Measurements from ENCODE around the gene NPAS3. TPM values are rescaled to one million over a fixed set of nuclear protein-coding genes. Genes with fewer than 3 reads are reported as not detected.

NPAS3 gene
- polyA plus RNA-seq, 10 donors: 3.5 to 7.5 (median 5.0) TPM

- DNase-seq: no peak
These were observed 849.5 kb downstream of the NPAS3 start for GRCh38 chr14:33788161-33788560.

GRCh38 chr14:33790996-33791395, 852.3 kb downstream of the NPAS3 start:
- no peak for DNase-seq

- no peak for DNase-seq
These were observed 853.5 kb downstream of the NPAS3 start for GRCh38 chr14:33792009-33792719.

GRCh38 chr14:33792720-33793368, 854.2 kb downstream of the NPAS3 start:
- peak; percentile 83 to 96 (median 93) for DNase-seq

GRCh38 chr14:33793398-33794110, 854.9 kb downstream of the NPAS3 start:
- no peak for DNase-seq

- peak in 1 of 3 donors; percentile 41 for DNase-seq
These were observed 856.2 kb downstream of the NPAS3 start for GRCh38 chr14:33794791-33795305.

GRCh38 chr14:33796356-33796755, 857.7 kb downstream of the NPAS3 start:
- peak in 1 of 3 donors; percentile 43 for DNase-seq

GRCh38 chr14:33799705-33800570, 861.3 kb downstream of the NPAS3 start:
- peak in 2 of 3 donors; percentile 16 to 68 for DNase-seq

GRCh38 chr14:33800735-33801163, 862.1 kb downstream of the NPAS3 start:
- no peak for DNase-seq

- no peak for DNase-seq
These were observed 864.1 kb downstream of the NPAS3 start for GRCh38 chr14:33802737-33803136.

- no peak for DNase-seq
These were observed 866.9 kb downstream of the NPAS3 start for GRCh38 chr14:33805593-33805992.

- no peak for DNase-seq
These were observed 868.2 kb downstream of the NPAS3 start for GRCh38 chr14:33806905-33807304.

GRCh38 chr14:33808187-33808586, 869.5 kb downstream of the NPAS3 start:
- no peak for DNase-seq

GRCh38 chr14:33809396-33809981, 870.8 kb downstream of the NPAS3 start:
- no peak for DNase-seq

GRCh38 chr14:33810308-33810707, 871.6 kb downstream of the NPAS3 start:
- no peak for DNase-seq

GRCh38 chr14:33811721-33812120, 873.0 kb downstream of the NPAS3 start:
- no peak for DNase-seq

- no peak for DNase-seq
These were observed 873.5 kb downstream of the NPAS3 start for GRCh38 chr14:33812181-33812580.

- DNase-seq: no peak
These were observed 873.9 kb downstream of the NPAS3 start for GRCh38 chr14:33812601-33813000.

- no peak for DNase-seq
These were observed 875.3 kb downstream of the NPAS3 start for GRCh38 chr14:33814010-33814409.

- no peak for DNase-seq
These were observed 895.2 kb downstream of the NPAS3 start for GRCh38 chr14:33833706-33834465.

Data from muscle of back (tissue), 11 donors.